GM12891 (cell line): Measurements from ENCODE around the gene TRPC3. TPM values are rescaled to one million over a fixed set of nuclear protein-coding genes. Genes with fewer than 3 reads are reported as not detected.

Experiments used
- DNase-seq: peaks from one replicate; pipeline ENCODE4 v3.0.0; 2011; ENCODE audit warnings: low spot score; ENCODE audit not compliant: insufficient read length
- FAIRE-seq: peaks from 2 replicates; lab custom pipeline; 2011; peaks lifted over from hg19 to GRCh38; lab: Jason Lieb, UNC
- PAX5 ChIP-seq: IDR thresholded peaks from 2 replicates; pipeline ENCODE4 v1.6.1; 2011; ENCODE audit warnings: low read length, moderate library complexity, mild to moderate bottlenecking; ENCODE audit not compliant: insufficient read depth, severe bottlenecking
- POLR2A ChIP-seq: IDR thresholded peaks from 2 replicates; pipeline ENCODE4 v1.6.1; 2011; ENCODE audit warnings: low read depth, low read length, control low read depth
- POLR2AphosphoS5 ChIP-seq: IDR thresholded peaks from 2 replicates; pipeline ENCODE4 v1.6.1; 2011; ENCODE audit warnings: low read depth, low read length, control low read depth
- POU2F2 ChIP-seq: IDR thresholded peaks from 2 replicates; pipeline ENCODE4 v1.6.1; 2011; ENCODE audit warnings: low read depth, mild to moderate bottlenecking, control low read depth, low read length, moderate library complexity
- SPI1 ChIP-seq: IDR thresholded peaks from 2 replicates; pipeline ENCODE4 v1.6.1; 2011; ENCODE audit warnings: low read depth, low read length, control low read depth
- TAF1 ChIP-seq: IDR thresholded peaks from 2 replicates; pipeline ENCODE4 v1.6.1; 2011; ENCODE audit warnings: low read depth, low read length, control low read depth
- polyA plus RNA-seq: library from polyadenylated mRNA; unstranded; fragments of >200 nt; gene quantifications from one replicate; pipeline ENCODE4 v1.2.1, GENCODE V29; 2012; ENCODE audit warnings: low read depth, missing spikeins, inconsistent platforms; ENCODE audit not compliant: missing spikeins

The TRPC3 gene
- polyA plus RNA-seq = not detected

- DNase-seq (peak; percentile 30), FAIRE-seq (peak; percentile 47)
- TF ChIP-seq POU2F2 (no peak), PAX5 (no peak), TAF1 (no peak), SPI1 (no peak), POLR2A (no peak), POLR2AphosphoS5 (no peak)
These were observed at the start of gene TRPC3 for GRCh38 chr4:121951521-121952110. Gene TRPC3 (minus strand): TSS chr4:121952060. CDS start chr4:121951680, 380 bp downstream.

GRCh38 chr4:122000849-122001248, 49.0 kb upstream of the TRPC3 start:
- no peak for TF ChIP-seq POLR2AphosphoS5
- TF ChIP-seq TAF1 = no peak
- TF ChIP-seq POU2F2 = no peak
- no peak for TF ChIP-seq PAX5
- TF ChIP-seq POLR2A = no peak
- TF ChIP-seq SPI1 = no peak
- DNase-seq (no peak), FAIRE-seq (no peak)

GRCh38 chr4:121998024-121998423, 46.2 kb upstream of the TRPC3 start:
- no peak for TF ChIP-seq POU2F2
- no peak for TF ChIP-seq POLR2A
- TF ChIP-seq SPI1 = no peak
- FAIRE-seq = no peak
- DNase-seq = no peak

- DNase-seq = no peak
- FAIRE-seq = no peak
- TF ChIP-seq SPI1 (no peak), POU2F2 (no peak)
These were observed 44.1 kb upstream of the TRPC3 start for GRCh38 chr4:121995790-121996537.

- DNase-seq = no peak
- no peak for FAIRE-seq
- TF ChIP-seq POU2F2 (no peak), SPI1 (no peak), POLR2AphosphoS5 (no peak), PAX5 (no peak), TAF1 (no peak), POLR2A (no peak)
These were observed 40.1 kb upstream of the TRPC3 start for GRCh38 chr4:121991968-121992367.

DNA sequence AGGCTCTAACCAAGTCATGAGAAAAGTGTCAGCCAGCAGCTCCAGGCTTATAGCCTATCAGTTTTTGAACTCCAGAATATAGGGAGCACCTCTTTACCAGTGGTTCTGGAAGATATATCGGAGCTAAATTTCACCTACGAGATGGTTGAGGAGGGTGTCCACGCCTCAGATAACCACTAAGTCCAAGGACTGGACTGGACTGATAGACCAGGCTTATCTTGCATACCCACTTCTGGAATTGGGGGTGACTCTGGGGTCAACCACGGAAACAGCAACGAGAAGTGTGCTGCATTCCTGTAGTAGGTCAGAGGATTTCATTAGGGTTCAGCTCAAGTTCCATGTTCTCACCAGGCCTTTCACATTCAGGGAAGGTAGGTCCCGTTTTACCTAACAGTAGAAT, 38.6 kb upstream of the TRPC3 start:
- DNase-seq (no peak), FAIRE-seq (no peak)
- TF ChIP-seq POLR2AphosphoS5 (no peak), POLR2A (no peak), POU2F2 (no peak), SPI1 (no peak), PAX5 (no peak), TAF1 (no peak)

DNA sequence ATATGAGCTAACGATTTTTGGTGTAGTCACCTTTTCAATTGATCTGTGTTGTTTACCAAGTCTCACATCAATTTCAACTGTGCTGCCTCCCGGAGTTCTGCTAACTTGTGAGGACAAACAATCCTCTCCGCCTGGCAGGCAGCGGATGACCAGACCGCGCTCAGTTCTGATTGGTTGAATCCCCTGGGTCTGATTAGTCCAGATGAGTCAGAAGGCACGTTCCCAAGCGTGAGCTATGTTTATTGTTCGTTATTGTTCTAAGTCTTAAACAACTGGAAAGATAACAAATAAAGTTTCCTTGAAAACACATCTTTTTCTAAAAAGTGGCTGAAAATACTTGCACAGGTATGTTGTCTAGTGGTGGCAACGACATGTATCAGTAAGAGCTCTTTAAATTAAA, 37.9 kb upstream of the TRPC3 start:
- FAIRE-seq (no peak), DNase-seq (no peak)
- TF ChIP-seq POLR2A (no peak), PAX5 (no peak), POLR2AphosphoS5 (no peak)

GRCh38 chr4:121988950-121989349, 37.1 kb upstream of the TRPC3 start:
- no peak for TF ChIP-seq SPI1
- no peak for TF ChIP-seq TAF1
- no peak for TF ChIP-seq POLR2A
- TF ChIP-seq POLR2AphosphoS5 = no peak
- TF ChIP-seq PAX5 = no peak
- no peak for TF ChIP-seq POU2F2
- DNase-seq (no peak), FAIRE-seq (no peak)

- TF ChIP-seq POLR2A (no peak), POLR2AphosphoS5 (no peak), POU2F2 (no peak), SPI1 (no peak), PAX5 (no peak), TAF1 (no peak)
- FAIRE-seq (no peak), DNase-seq (no peak)
These were observed 28.8 kb upstream of the TRPC3 start for GRCh38 chr4:121980643-121981042.

DNA sequence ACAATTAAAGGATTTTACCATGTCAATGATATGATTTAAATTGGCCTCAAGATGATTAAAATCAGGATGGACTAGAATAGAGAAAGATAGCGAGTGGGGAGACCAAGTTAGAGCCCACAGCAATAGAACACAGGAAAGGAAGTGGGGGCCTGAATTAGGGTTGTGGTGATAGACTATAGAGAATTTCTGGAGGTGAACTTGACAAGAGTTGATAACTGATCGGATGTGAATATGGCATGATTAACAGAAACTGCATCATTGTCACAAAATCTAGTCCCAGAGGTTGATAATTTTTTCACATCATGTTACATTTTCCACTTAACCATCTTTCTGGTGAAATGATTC, 26.3 kb upstream of the TRPC3 start:
- no peak for DNase-seq
- TF ChIP-seq TAF1 (no peak), PAX5 (no peak), POLR2A (no peak), SPI1 (no peak), POLR2AphosphoS5 (no peak), POU2F2 (no peak)
- FAIRE-seq = peak; percentile 62
